ENCODE data around the gene NFIX.
"Not testable (repeated sequence)": the region's sequence is repeated elsewhere in the genome, so short reads cannot be mapped to it uniquely, and the experiment has no call there.

NFIX gene

DNA sequence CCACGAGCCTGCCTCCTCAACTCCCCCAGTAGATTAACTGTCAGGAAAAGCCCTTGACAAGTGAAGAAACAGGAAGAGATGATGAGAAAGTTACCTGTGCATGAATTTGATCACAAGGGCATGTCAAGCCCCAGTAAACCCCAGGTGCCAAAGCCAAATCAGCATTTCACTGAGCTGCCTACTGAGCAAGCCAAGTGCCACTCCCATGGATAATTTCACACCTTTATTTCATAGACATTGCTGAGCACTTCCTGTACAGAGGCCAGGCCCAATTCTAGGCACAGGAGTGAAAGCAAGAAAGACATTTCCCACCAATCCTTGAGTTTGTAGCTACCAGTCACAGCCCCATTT is 40.7 kb upstream of the NFIX start:
- no peak for DNase-seq (ENCODE audit: low read depth)
- no peak for TF ChIP-seq CTCF (conservative IDR thresholded peaks at IDR 0.05; ENCODE audit: low read depth, low read length)
- no peak overlapping the region for H3K4me3 ChIP-seq (ENCODE audit: low read length)

GRCh38 chr19:12955575-12955974 is 39.7 kb upstream of the NFIX start:
- DNase-seq (ENCODE audit: low read depth), result not testable (repeated sequence)
- H3K4me3 ChIP-seq (ENCODE audit: low read length), result peak overlapping the region; percentile 90

GRCh38 chr19:12955996-12956395 is 39.3 kb upstream of the NFIX start:
- no peak for TF ChIP-seq CTCF (conservative IDR thresholded peaks at IDR 0.05; ENCODE audit: low read depth, low read length)
- peak overlapping the region; percentile 90 for H3K4me3 ChIP-seq (ENCODE audit: low read length)
- no peak for DNase-seq (ENCODE audit: low read depth)

GRCh38 chr19:12956446-12957388 is 38.6 kb upstream of the NFIX start, which contains the start of gene GADD45GIP1:
Gene GADD45GIP1, minus strand, starts transcription at chr19:12957223. Its CDS starts 11 bp downstream, at chr19:12957212.
- no peak for DNase-seq (ENCODE audit: low read depth)
- no peak for TF ChIP-seq CTCF (conservative IDR thresholded peaks at IDR 0.05; ENCODE audit: low read depth, low read length)
- H3K4me3 ChIP-seq (ENCODE audit: low read length), result peak within 1 kb of the TSS; percentile 90

GRCh38 chr19:12957389-12957952 is 37.8 kb upstream of the NFIX start:
- not testable (repeated sequence) for DNase-seq (ENCODE audit: low read depth)

GRCh38 chr19:12959481-12959880 is 35.8 kb upstream of the NFIX start:
- no peak overlapping the region for H3K4me3 ChIP-seq (ENCODE audit: low read length)
- TF ChIP-seq CTCF (conservative IDR thresholded peaks at IDR 0.05; ENCODE audit: low read depth, low read length), result no peak
- DNase-seq (ENCODE audit: low read depth), result no peak

More at GRCh38 chr19:12957389-12957952, 37.8 kb upstream of the NFIX start:
- peak overlapping the region; percentile 90 for H3K4me3 ChIP-seq (ENCODE audit: low read length)

DNA sequence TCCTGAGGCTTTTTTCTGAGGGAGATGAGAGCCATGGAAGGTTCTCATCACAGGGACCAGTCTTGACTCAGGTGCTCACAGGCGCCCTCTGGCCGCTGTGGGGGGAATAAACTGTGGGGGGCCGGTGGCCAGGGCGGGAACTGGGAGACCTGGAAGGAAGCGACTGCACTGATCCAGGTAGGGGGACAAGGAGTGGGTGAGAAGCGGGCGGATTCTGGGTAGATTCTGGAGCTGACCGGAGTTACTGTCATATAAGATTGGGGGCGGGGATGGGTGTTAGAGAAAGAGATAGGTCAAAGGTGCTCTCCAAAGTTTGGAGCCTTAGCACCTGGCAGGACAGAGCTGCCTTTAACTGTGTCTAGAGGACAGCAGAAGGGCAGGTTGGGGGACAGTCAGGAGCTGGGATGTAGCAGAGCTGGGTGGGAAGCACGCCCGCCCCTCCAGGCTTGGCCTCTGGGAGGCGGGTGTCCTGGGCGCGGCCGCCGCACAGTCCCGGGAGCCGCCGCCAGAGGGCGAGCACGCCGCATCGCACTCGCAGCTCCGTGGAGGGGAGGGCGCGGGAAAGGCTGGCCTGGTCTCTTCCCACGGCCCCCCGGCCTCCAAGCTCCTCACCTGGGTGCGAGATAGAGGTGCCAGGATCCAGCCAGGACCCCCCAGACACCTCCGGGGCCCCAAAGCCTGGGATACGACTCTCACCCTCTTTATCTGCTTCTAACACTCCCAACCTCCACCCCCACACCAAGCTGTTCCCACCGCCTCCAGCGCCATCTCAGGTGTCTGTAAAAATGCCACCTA is 30.1 kb upstream of the NFIX start:
- peak; percentile 87 for TF ChIP-seq CTCF (conservative IDR thresholded peaks at IDR 0.05; ENCODE audit: low read depth, low read length)
- peak overlapping the region; percentile 48 for H3K4me3 ChIP-seq (ENCODE audit: low read length)
- no peak for DNase-seq (ENCODE audit: low read depth)

Data from retinal pigment epithelial cell (primary cell).